ENCODE measurements around the gene TNK2.
A peak's percentile ranks its signal among the peaks of the same experiment; 100 is the strongest.
"Not testable (repeated sequence)": the region's sequence is repeated elsewhere in the genome, so short reads cannot be mapped to it uniquely, and the experiment has no call there.

Gene TNK2

DNA sequence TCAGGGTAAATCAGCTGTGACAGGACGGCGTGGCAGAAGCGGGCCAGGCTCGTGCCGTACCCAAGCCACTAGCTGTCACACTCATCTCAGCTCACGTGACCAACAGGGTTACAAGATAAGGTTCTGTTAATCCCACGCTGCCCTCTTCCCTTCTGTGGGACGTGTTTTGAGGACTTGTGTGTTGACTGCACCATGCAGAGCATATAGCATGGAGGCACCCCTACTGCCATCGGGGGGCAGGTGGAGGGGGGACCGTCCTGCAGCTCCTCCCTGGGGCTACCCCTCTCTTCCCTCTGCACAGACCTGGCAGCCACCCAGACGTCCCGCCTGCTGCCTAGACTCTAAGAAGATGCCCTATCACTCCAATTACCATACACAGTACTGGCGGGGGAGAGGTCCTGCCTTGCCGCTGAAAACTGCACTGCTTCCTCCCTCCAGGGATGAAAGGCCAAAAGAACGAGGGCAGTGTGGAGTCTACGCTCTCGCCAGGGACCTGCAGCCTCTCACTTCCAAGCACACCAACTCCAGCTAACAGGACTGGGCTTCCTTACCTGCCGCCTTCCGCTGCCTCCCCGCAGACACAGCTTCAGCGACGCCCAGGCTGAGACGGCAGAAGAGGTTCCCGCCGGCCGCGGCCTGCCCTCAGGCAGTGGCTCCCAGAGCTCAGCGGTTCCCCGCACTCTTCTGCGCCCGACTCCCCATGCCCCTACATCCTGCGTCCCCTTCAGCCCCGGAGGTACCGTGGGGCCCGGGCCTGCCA lies at the start of gene TNK2:
Gene TNK2, minus strand, starts transcription at position 618 of the 760 bp plus-strand sequence. CDS start 19,963 bp downstream, outside the sequence.
- DNase-seq: peak; percentile 79

DNA sequence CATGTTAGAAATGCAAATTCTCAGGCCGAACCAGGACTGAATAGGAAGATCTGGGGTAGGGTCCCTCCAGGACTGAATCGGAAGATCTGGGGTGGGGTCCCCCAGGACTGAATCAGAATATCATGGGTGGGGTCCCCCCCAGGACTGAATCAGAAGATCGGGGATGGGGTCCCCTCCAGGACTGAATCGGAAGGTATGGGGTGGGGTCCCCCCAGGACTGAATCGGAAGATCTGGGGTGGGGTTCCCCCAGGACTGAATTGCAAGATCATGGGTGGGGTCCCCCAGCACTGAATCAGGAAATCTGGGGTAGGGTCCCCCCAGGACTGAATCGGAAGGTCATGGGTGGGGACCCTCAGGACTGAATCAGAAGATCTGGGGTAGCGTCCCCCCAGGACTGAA lies 48.2 kb upstream of the TNK2 start:
- DNase-seq: no peak

- DNase-seq: not testable (repeated sequence)
These were observed 47.1 kb upstream of the TNK2 start for GRCh38 chr3:195955416-195955841.

DNA sequence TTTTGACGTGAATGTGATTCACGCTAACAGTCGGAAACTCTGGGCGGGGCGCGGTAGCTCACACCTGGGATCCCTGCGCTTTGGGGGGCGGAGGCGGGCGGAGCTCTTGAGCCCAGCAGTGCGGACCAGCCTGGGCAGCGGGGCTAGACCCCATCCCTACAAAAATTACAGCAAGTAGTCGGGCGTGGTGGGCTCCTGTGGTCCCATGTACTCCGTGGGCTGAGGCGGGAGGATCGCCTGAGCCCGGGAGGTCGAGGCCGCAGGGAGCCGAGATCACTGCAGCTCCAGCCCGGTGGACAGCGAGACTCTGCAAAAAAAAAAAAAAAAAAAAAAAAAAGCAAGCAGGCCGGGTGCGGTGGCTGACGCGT lies 46.4 kb upstream of the TNK2 start:
- DNase-seq: not testable (repeated sequence)

GRCh38 chr3:195954052-195954751 lies 45.9 kb upstream of the TNK2 start:
- peak; percentile 85 for DNase-seq

GRCh38 chr3:195952590-195952989 lies 44.2 kb upstream of the TNK2 start:
- not testable (repeated sequence) for DNase-seq

DNA sequence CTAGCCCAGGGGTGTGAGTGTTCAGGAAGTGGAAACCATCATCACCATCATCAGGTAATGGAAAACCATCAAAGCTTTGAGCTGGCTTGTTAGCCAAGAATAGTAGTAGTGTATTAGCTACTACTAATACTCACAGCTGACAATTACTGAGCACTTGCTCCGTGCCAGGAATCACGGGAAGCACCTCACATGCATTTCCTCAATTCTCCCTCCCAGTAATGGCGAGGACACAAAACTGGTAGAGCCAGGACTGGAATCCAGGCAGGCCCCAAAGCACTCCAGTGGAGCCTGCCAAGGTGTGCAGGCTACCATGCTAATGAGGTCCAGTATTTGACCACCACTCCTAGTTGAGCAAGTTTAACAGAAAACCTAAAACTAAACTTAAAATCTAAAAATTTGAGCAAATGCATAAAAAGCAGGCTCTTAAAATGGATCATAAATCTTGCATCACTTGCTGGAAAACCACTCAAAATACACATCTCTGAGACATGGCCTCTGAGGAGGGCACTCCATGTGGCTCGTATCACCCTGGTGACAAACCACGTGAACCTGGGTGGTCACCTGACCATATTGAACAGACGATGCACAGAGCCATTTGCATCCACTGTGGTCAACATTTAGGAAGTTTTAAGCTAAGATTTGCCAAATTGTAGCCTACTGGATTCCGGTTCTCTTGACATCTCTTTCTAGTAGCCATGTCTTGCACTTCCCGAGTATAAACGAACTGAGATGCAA lies 43.3 kb upstream of the TNK2 start:
- not testable (repeated sequence) for DNase-seq

DNA sequence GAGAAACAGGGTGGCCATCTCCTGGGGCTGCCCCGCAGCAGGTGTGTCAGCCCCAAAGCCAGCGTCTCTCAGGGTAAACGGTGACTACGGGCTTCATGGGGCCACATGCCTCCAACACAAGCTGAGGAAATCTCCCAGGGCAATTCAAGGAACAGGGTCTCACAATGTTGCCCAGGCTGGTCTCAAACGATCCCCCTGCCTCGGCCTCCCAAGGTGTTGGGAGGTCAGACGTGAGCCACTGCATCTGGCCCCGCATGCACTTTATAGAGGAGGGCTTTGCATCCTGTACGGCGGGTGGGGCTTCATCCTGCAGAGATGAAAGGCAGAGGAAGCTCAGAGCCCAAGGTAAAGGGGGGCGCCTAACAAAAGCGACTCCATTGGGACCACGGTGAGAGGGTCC lies 42.4 kb upstream of the TNK2 start:
- DNase-seq: not testable (repeated sequence)

GRCh38 chr3:195950164-195950563 lies 41.8 kb upstream of the TNK2 start:
- DNase-seq: not testable (repeated sequence)

- DNase-seq: not testable (repeated sequence)
These were observed 38.8 kb upstream of the TNK2 start for GRCh38 chr3:195946910-195947699.

DNA sequence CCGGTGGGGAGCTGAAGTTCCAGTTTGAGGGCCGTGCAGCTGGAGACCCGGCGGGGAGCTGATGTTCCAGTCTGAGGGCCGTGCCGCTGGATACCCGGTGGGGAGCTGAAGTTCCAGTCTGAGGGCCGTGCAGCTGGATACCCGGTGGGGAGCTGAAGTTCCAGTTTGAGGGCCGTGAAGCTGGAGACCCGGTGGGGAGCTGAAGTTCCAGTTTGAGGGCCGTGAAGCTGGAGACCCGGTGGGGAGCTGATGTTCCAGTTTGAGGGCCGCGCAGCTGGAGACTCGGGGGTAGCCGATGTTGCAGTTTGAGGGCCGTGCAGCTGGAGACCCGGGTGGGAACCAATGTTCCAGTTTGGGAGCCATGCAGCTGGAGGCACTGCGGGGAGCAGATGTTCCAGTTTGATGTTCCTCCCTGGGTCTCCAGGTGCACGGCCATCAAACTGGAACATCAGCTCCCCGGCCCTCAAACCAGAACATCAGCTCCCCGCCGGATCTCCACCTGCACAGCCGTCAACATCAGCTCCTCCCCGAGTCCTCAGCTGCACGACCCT lies 33.0 kb upstream of the TNK2 start:
- not testable (repeated sequence) for DNase-seq

GRCh38 chr3:195940806-195941205 lies 32.5 kb upstream of the TNK2 start:
- not testable (repeated sequence) for DNase-seq

DNA sequence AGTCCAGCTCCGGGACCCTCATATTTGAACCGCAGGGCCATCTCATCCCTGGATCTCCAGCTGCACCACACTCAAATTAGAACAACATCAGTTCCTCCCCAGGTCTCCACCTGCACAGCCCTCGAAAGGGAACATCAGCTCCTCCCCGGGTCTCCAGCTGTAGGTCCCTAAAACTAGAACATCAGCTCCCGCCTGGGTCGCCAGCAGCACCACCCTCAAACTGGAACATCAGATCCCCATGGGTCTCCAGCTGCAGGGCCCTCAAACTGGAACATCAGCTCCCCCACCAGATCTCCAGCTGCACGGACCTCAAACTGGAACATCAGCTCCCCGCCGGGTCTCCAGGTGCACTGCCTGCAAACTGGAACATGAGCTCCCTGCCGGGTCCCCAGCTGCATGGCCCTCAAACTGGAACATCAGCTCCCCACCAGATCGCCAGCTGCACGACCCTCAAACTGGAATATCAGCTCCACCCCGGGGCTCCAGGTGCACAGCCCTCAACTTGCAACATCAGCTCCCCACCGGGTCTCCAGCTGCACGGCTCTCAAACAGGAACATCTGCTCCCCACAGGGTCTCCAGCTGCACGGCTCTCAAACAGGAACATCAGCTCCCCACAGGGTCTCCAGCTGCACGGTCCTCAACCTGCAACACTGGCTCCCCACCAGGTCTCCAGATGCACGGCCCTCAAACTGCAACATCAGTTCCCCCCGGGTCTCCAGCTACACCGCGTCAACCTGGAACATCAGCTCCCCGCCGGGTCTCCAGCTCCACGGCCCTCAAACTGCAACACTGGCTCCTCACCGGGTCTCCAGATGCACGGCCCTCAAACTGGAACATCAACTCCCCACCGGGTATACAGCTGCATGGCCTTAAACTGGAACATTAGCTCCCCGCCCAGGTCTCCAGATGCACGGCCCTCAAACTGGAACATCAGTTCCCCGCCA lies 31.4 kb upstream of the TNK2 start:
- not testable (repeated sequence) for DNase-seq

DNA sequence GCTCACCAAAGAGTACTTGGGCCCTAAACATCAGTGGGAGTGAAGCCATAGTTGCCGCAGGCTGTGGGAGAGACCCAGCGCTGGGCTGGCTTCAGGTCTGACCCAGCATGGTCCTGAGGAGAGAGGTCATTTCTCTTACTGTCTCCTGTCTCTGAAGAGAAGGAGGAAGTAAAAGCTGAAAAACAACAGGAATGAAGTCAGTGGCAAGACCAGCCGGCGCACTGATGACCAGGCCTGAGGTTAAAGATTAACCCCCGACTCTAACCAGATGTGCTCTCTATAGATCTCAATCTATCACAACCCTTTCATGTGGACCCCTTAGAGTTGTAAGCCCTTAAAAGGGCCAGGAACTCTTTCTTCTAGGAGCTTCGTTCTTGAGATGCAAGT lies 24.7 kb upstream of the TNK2 start:
- DNase-seq: not testable (repeated sequence)

GRCh38 chr3:195932418-195933043 lies 24.2 kb upstream of the TNK2 start:
- DNase-seq: no peak

DNA sequence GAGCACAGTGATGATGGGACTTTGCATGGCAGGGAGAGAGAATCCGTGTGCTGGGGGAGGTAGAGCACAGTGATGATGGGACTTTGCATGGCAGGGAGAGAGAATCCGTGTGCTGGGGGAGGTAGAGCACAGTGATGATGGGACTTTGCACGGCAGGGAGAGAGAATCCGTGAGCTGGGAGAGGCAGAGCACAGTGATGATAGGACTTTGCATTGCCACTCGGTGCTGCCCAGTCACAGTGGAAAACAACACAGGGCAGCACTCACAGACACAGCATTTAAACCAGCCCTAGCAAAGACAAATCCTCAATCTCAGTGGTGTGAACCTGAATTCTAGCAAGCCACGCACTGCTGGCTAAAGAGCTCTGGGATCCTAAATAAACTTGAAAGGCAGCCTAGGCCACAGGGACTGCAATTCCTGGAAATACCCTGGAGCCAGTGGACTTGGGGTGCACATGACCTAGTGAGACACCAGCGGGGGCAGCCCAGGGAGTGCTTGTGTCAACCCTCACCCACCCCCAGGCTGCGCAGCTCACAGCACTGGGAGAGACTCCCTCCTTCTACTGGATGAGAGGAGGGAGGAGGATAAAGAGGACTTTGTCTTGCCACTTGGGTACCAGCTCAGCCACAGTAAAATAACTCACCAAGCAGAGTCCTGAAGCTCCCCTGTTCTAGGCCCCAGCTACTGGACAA lies 23.4 kb upstream of the TNK2 start:
- no peak for DNase-seq

- no peak for DNase-seq
These were observed 21.1 kb upstream of the TNK2 start for GRCh38 chr3:195929452-195929851.

DNA sequence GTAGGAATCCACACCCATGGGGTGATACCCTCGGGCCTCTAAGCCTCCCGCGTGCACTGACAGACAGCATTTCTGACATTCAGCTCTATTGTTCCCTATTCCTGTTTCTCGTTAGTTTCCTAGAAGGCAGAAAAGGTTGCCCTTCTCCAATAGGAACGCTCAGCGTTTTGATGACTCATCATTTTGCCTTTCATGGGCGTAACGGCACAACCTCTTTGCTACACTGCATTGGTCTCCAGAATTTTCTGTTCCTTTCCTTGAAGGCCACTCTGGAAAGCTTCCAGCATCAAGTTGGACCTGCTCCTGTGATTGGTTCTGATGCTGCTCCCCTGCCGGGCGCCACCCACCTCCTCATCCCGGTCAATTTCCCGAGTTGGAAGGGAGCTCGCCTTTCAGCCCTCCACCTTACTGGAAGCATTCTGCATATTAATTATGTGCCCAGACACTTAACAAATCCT lies 13.0 kb upstream of the TNK2 start:
- DNase-seq: no peak

DNA sequence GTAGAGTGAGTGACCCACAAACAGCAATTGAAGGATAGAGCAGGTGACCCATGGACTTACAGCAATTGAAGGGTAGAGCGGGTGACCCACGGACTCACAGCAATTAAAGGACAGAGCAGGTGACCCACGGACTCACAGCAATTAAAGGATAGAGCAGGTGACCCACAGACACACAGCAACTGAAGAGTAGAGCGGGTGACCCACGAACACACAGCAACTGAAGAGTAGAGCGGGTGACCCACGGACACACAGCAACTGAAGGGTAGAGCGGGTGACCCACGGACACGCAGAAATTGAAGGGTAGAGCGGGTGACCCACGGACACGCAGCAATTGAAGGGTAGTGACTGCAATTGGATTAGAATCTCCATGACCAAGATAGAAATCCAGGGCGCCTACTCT lies 9.8 kb upstream of the TNK2 start:
- DNase-seq: no peak

DNA sequence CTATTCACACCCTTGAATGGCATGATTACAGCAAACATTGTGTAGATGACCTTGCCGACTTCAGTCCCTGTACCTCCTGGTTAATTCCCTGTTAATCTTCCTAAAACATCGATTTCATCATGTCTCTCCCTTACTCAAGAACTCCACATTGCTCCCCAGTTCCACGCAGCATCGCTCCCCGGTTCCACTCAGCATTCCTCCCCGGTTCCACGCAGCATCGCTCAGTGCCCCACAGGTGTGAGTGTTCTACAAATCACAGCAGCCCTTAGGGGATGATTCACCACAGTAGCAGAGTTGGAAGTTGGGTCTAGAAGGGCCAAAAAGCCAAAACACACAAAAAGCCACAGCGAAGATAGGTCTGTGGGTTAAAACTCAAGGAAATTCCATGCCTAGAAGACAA lies 8.6 kb upstream of the TNK2 start:
- no peak for DNase-seq

Data from femur (tissue), 1 donor.